Measurements from ENCODE around the gene ERVH48-1.
"Not testable (repeated sequence)": the region's sequence is repeated elsewhere in the genome, so short reads cannot be mapped to it uniquely, and the experiment has no call there.

The ERVH48-1 gene

GRCh38 chr21:42924433-42924751, 1.0 kb downstream of the ERVH48-1 start:
- DNase-seq (ENCODE audit: low spot score), result no peak
- in situ Hi-C loops (cut with MboI; ENCODE audit: low sequenced_read_pairs, unreplicated experiment), result loop anchor here (10.0 kb wide), 1 partner anchor 720 kb away; no protein-coding TSS in a partner anchor
- TF ChIP-seq, protein P1, sequence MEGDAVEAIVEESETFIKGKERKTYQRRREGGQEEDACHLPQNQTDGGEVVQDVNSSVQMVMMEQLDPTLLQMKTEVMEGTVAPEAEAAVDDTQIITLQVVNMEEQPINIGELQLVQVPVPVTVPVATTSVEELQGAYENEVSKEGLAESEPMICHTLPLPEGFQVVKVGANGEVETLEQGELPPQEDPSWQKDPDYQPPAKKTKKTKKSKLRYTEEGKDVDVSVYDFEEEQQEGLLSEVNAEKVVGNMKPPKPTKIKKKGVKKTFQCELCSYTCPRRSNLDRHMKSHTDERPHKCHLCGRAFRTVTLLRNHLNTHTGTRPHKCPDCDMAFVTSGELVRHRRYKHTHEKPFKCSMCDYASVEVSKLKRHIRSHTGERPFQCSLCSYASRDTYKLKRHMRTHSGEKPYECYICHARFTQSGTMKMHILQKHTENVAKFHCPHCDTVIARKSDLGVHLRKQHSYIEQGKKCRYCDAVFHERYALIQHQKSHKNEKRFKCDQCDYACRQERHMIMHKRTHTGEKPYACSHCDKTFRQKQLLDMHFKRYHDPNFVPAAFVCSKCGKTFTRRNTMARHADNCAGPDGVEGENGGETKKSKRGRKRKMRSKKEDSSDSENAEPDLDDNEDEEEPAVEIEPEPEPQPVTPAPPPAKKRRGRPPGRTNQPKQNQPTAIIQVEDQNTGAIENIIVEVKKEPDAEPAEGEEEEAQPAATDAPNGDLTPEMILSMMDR (IDR thresholded peaks at IDR 0.05; ENCODE audit: borderline replicate concordance, control extremely low read depth, extremely low read depth, insufficient read depth, missing control alignments), result no peak

- TF ChIP-seq, protein P1 (IDR thresholded peaks at IDR 0.05; ENCODE audit: borderline replicate concordance, control extremely low read depth, extremely low read depth, insufficient read depth, missing control alignments), result peak; percentile 54
- in situ Hi-C loops (cut with MboI; ENCODE audit: low sequenced_read_pairs, unreplicated experiment), result loop anchor here (10.0 kb wide), 1 partner anchor 721 kb away; no protein-coding TSS in a partner anchor
- peak; percentile 89 for DNase-seq (ENCODE audit: low spot score)
Measured at GRCh38 chr21:42923553-42924432, 1.6 kb downstream of the ERVH48-1 start.

- in situ Hi-C loops (cut with MboI; ENCODE audit: low sequenced_read_pairs, unreplicated experiment), result loop anchor here (10.0 kb wide), 1 partner anchor 722 kb away; no protein-coding TSS in a partner anchor
- TF ChIP-seq, protein P1 (IDR thresholded peaks at IDR 0.05; ENCODE audit: borderline replicate concordance, control extremely low read depth, extremely low read depth, insufficient read depth, missing control alignments), result no peak
Measured at GRCh38 chr21:42922918-42923317, 2.5 kb downstream of the ERVH48-1 start.

GRCh38 chr21:42921927-42922326, 3.5 kb downstream of the ERVH48-1 start:
- no peak for DNase-seq (ENCODE audit: low spot score)
- TF ChIP-seq, protein P1 (IDR thresholded peaks at IDR 0.05; ENCODE audit: borderline replicate concordance, control extremely low read depth, extremely low read depth, insufficient read depth, missing control alignments), result no peak
- in situ Hi-C loops (cut with MboI; ENCODE audit: low sequenced_read_pairs, unreplicated experiment), result loop anchor here (10.0 kb wide), 1 partner anchor 723 kb away; no protein-coding TSS in a partner anchor

More at GRCh38 chr21:42922918-42923317, 2.5 kb downstream of the ERVH48-1 start:
- DNase-seq (ENCODE audit: low spot score), result no peak

- TF ChIP-seq, protein P1 (IDR thresholded peaks at IDR 0.05; ENCODE audit: borderline replicate concordance, control extremely low read depth, extremely low read depth, insufficient read depth, missing control alignments), result no peak
- DNase-seq (ENCODE audit: low spot score), result no peak
- in situ Hi-C loops (cut with MboI; ENCODE audit: low sequenced_read_pairs, unreplicated experiment), result no loop called here
Measured at GRCh38 chr21:42918291-42918690, 7.1 kb downstream of the ERVH48-1 start.

DNA sequence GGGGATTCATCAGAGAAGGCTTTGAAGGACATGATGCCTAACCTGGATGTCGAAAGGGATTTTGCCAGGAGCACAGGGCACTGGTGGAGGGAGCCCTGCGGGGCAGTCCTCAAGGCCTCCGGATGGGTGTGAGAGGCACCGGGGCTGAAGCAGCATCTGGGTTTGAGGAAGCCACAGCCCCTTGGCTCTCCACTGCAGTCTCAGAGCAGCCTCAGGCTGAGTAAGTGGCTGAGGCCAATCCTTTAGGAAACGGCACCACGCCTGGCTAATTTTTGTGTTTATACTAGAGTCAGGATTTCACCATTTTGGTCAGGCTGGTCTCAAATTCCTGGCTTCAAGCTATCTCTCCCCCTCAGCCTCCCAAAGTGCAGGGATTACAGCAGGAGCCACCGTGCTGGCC, 12.0 kb downstream of the ERVH48-1 start:
- TF ChIP-seq, protein P1 (IDR thresholded peaks at IDR 0.05; ENCODE audit: borderline replicate concordance, control extremely low read depth, extremely low read depth, insufficient read depth, missing control alignments), result no peak
- in situ Hi-C loops (cut with MboI; ENCODE audit: low sequenced_read_pairs, unreplicated experiment), result no loop called here
- DNase-seq (ENCODE audit: low spot score), result no peak

DNA sequence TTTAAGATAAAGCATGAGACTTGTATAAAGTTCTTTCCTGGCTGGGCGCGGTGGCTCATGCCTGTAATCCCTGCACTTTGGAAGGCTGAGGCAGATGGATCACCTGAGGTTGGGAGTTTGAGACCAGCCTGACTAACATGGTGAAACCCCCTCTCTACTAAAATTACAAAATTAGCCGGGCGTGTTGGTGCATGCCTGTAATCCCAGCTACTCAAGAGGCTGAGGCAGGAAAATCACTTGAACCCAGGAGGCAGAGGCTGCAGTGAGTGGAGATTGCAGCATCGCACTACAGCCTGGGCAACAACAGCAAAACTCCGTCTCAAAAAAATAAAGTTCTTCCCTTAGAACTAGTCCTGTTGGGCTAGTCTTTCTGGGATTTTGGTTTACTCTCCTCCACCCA, 13.5 kb downstream of the ERVH48-1 start:
- in situ Hi-C loops (cut with MboI; ENCODE audit: low sequenced_read_pairs, unreplicated experiment); DNase-seq (ENCODE audit: low spot score): not testable (repeated sequence)

GRCh38 chr21:42908484-42908883, 16.9 kb downstream of the ERVH48-1 start:
- in situ Hi-C loops (cut with MboI; ENCODE audit: low sequenced_read_pairs, unreplicated experiment); DNase-seq (ENCODE audit: low spot score): not testable (repeated sequence)

Measured in GM13976 (cell line).